Duodenal mucosa (tissue), 2 donors: ENCODE measurements around the gene E2F8.
A peak's percentile ranks its signal among the peaks of the same experiment; 100 is the strongest.

ENCODE experiments used
- H3K27ac ChIP-seq: one replicate; pipeline ENCODE4 v1.7.0; 2013; ENCODE audit warnings: low read depth, low read length
- H3K27me3 ChIP-seq, 2 donors: one replicate each; pipeline ENCODE4 v1.7.0; 2013; ENCODE audit warnings: low read length in 2 of 2, control low read depth in 1 of 2; ENCODE audit not compliant: insufficient read depth in 2 of 2, control insufficient read depth in 1 of 2
- H3K36me3 ChIP-seq, 2 donors: one replicate each; pipeline ENCODE4 v1.7.0; 2013; ENCODE audit warnings: low read length in 2 of 2, control low read depth in 1 of 2; ENCODE audit not compliant: insufficient read depth in 2 of 2, control insufficient read depth in 1 of 2
- H3K4me1 ChIP-seq, 2 donors: one replicate each; pipeline ENCODE4 v1.7.0; 2013; ENCODE audit warnings: low read length in 2 of 2, control low read depth in 1 of 2; ENCODE audit not compliant: insufficient read depth in 2 of 2, control insufficient read depth in 1 of 2
- H3K4me3 ChIP-seq, 2 donors: one replicate each; pipeline ENCODE4 v1.7.0; 2013; ENCODE audit warnings: low read length in 2 of 2, low read depth in 1 of 2
- H3K9ac ChIP-seq, 2 donors: one replicate each; pipeline ENCODE4 v1.7.0; 2013; ENCODE audit warnings: low read length in 2 of 2, low read depth in 1 of 2
- H3K9me3 ChIP-seq, 2 donors: one replicate each; pipeline ENCODE4 v1.7.0; 2013; ENCODE audit warnings: low read length in 2 of 2, control low read depth in 1 of 2; ENCODE audit not compliant: control insufficient read depth in 1 of 2

E2F8 gene, protein sequence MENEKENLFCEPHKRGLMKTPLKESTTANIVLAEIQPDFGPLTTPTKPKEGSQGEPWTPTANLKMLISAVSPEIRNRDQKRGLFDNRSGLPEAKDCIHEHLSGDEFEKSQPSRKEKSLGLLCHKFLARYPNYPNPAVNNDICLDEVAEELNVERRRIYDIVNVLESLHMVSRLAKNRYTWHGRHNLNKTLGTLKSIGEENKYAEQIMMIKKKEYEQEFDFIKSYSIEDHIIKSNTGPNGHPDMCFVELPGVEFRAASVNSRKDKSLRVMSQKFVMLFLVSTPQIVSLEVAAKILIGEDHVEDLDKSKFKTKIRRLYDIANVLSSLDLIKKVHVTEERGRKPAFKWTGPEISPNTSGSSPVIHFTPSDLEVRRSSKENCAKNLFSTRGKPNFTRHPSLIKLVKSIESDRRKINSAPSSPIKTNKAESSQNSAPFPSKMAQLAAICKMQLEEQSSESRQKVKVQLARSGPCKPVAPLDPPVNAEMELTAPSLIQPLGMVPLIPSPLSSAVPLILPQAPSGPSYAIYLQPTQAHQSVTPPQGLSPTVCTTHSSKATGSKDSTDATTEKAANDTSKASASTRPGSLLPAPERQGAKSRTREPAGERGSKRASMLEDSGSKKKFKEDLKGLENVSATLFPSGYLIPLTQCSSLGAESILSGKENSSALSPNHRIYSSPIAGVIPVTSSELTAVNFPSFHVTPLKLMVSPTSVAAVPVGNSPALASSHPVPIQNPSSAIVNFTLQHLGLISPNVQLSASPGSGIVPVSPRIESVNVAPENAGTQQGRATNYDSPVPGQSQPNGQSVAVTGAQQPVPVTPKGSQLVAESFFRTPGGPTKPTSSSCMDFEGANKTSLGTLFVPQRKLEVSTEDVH

DNA sequence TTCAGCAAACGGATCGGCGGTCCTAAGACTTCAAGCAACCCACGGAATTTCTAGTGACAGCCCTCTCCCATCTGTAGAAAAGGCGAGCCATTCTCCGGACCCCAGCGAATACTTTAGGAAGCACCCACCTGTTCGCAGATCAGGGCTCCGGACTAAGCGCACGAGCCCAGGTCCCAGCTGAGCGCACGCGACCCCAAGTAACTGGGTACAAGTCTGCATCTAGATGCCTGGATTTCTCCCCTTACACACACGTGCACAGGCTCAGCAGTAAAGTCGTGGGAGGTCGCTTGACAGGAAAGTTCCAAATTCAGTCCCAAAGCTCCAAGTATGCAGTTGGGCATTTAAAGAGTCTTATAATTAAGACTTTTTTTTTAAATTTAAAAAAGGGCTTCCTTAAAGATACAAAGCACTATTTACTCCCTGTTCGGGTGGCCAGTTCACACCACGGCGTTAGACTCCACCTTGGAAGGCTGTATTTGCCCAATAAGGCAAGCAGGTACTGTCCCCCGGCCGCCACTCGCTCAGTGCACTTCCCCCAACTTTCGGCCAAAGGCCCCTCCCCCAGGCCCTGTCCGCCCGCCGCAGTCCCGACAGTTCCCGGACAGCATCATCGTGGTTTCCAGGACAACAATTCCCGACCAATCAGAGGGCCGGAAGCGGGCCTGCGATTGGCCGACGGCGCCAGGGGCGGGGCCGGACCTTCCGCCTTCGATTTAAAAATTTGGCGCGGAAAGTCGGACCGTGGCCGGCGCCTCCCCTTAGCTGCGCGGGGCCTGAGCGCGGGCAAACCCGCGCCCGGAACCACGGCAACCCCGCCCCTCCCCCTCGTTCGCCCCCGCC is at the start of gene E2F8:
Gene E2F8, minus strand, starts transcription at position 526 of the 840 bp plus-strand sequence. CDS start 824 bp downstream, outside the sequence.
- H3K36me3 ChIP-seq: no peaks in the 10 kb centered on the region
- H3K9ac ChIP-seq: peak within 1 kb of the TSS; percentile 69
- peak within 1 kb of the TSS; percentile 82 to 86 for H3K4me3 ChIP-seq
- H3K27ac ChIP-seq: peak within 1 kb of the TSS; percentile 22
- H3K4me1 ChIP-seq: peaks cover 29 to 39% of the 10 kb centered on the region in 2 donors
- no peaks in the 10 kb centered on the region for H3K9me3 ChIP-seq
- peaks cover 6 to 10% of the 10 kb centered on the region in 2 donors for H3K27me3 ChIP-seq

DNA sequence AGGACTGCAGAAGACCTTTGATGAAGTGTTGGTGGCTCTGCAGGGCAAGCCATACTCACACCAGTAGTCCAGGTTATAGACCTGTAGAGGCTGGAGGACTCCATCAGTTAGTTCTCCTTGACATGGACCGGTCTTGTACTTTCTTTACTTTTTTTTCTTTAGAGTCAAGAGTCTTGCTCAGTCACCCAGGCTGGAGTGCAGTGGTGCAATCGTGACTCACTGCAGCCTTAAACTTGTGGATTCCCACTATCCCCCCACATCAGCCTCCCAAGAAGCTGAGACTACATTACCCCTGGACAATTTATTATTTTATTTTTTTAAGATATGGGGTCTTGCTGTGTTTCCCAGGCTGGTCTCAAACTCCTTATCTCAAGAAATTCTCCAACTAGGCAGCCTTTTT is 49.6 kb upstream of the E2F8 start:
- Histone ChIP-seq H3K9me3 (no peaks in the 10 kb centered on the region), H3K27me3 (no peaks in the 10 kb centered on the region), H3K4me1 (no peaks in the 10 kb centered on the region), H3K4me3 (no peak overlapping the region), H3K9ac (no peak overlapping the region), H3K27ac (no peak overlapping the region), H3K36me3 (no peaks in the 10 kb centered on the region)

DNA sequence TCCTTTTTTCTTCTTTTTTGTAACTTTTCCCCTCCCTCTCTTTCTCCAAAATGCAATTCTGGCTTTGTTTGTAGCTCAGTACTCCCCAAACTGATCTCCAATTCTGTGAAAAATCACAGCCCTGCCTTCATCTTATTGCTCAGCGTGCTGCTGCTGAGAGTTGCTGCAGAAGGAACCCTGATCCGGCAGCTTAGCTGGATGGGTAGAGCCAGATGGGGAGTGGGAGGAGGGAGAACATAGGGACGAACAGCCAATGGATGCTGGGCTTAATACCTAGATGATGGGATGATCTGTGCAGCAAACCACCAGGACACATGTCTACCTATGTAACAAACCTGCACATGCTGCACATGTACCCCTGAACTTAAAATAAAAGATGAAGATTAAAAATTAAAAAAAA is 47.5 kb upstream of the E2F8 start:
- Histone ChIP-seq H3K9ac (no peak overlapping the region), H3K4me3 (no peak overlapping the region), H3K4me1 (no peaks in the 10 kb centered on the region), H3K27ac (no peak overlapping the region), H3K36me3 (no peaks in the 10 kb centered on the region), H3K27me3 (peaks cover 0 to 5% of the 10 kb centered on the region in 2 donors), H3K9me3 (no peaks in the 10 kb centered on the region)

DNA sequence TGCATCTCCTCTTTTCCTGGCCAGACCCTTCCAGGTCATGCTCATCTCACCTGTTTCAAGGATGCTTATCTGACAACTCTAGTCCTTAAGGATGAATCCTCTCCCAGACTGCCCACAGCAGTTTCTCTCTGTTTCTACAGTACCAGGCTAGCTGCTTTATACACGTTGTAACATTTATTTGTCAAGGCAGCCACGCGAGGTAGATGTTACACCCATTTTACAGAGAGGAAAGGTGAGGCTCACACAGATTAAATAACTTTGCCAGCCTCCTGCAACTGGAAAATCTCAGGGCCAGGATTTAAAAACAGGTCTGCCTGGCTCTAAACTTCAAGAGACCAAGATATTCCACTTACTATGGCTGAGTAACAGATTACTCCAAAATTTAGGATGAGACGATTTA is 45.7 kb upstream of the E2F8 start:
- Histone ChIP-seq H3K9ac (no peak overlapping the region), H3K4me3 (no peak overlapping the region), H3K27ac (no peak overlapping the region), H3K4me1 (no peaks in the 10 kb centered on the region), H3K36me3 (no peaks in the 10 kb centered on the region), H3K27me3 (peaks cover 0 to 5% of the 10 kb centered on the region in 2 donors), H3K9me3 (no peaks in the 10 kb centered on the region)

DNA sequence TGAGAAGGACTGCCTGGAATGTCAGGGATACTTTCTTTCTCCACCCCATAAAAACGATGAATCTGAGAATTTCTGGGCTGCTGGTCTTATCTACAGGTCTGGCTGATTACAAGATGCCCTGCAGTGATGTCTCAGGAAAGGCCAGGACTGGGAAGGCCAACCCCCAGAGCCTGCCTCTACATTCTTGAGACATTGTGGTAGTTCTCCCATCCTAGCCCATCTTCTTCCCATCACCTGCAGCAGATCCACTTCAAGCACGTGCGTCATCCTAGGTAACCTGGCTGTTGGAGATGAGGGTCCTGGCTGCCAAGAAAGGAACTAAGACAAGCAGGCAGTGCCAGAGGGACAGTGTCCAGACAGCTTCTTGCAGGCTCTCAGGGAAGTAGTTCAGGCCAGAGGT is 44.1 kb upstream of the E2F8 start:
- Histone ChIP-seq H3K9me3 (no peaks in the 10 kb centered on the region), H3K9ac (no peak overlapping the region), H3K27ac (no peak overlapping the region), H3K36me3 (no peaks in the 10 kb centered on the region), H3K27me3 (peaks cover 0 to 5% of the 10 kb centered on the region in 2 donors), H3K4me3 (no peak overlapping the region), H3K4me1 (peaks cover 0 to 6% of the 10 kb centered on the region in 2 donors)

DNA sequence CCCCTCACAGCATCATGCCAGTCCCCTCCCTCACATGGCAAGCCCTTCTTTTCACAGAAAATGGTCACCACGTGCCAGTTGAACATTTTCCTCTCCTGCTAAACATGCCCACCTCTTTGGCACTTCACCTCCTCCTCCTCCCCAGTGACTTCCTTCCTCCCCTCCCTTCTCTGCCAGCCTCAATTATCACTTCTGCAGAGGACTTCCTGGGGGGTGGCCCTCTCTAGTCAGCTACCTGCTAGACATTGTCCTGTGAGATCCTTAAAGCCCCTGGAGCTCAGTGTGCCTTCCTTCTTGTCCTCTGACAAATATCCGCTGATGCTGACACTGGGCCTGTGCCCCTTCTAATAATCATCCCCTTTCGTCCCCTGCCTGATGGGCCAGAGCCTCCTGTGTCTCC is 43.2 kb upstream of the E2F8 start:
- no peak overlapping the region for H3K4me3 ChIP-seq
- H3K36me3 ChIP-seq: no peaks in the 10 kb centered on the region
- peaks cover 0 to 6% of the 10 kb centered on the region in 2 donors for H3K4me1 ChIP-seq
- no peaks in the 10 kb centered on the region for H3K9me3 ChIP-seq
- H3K27me3 ChIP-seq: peaks cover 0 to 5% of the 10 kb centered on the region in 2 donors
- no peak overlapping the region for H3K9ac ChIP-seq
- H3K27ac ChIP-seq: no peak overlapping the region

DNA sequence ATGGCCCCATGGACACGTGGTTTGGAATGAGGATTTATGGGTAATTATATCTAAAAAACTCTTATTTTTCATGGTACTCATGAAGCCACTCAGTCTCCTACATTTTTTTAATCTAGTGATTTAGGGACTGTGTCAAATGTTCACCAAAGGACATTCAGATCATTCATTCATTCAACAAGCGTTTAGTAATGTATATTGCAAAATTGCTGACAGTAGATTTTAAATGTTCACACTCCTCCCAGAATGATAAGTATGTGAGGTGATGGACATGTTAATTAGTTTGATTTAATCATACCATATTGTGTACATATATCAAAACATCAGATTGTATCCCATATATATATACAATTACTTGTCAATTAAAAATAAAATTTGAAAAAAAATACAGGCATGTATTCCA is 40.8 kb upstream of the E2F8 start:
- Histone ChIP-seq H3K9me3 (no peaks in the 10 kb centered on the region), H3K4me1 (peaks cover 0 to 10% of the 10 kb centered on the region in 2 donors), H3K9ac (no peak overlapping the region), H3K4me3 (no peak overlapping the region), H3K36me3 (no peaks in the 10 kb centered on the region), H3K27me3 (peaks cover 0 to 5% of the 10 kb centered on the region in 2 donors), H3K27ac (no peak overlapping the region)

DNA sequence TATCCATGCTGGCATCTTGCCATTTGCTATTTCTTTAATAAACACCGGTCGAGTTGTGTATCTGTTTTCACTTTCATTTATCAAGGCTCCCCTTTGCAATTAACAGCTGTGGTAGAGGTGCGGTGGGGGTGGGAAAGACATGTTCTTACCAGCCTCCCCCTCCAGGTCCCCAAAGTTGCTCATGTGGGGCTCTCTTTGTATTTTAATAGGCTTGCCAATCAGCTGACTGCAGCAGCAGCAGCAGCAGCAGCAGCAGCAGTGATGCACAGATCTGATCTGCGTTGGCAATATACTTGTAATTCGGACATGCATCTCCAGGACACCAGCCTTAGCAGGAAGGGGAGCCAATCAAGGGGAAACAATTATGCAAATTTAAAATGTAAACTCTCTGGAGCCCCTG is 40.3 kb upstream of the E2F8 start:
- no peaks in the 10 kb centered on the region for H3K9me3 ChIP-seq
- no peaks in the 10 kb centered on the region for H3K36me3 ChIP-seq

DNA sequence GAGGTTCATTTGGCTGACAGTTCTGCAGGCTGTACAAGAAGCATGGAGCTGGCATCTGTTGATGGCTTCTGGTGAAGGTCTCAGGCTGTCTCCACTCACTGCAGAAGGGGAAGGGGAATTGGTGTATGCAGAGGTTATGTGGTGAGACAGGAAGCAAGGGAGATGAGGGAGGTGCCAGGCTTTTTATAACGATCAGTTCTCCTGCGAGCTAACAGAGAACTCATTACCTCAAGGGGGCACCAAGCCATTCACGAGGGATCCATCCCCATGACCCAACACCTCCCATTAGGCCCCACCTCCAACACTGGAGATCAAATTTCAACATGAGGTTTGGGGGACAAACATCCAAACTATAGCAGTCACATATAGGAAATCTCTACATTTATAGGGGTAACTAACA is 38.7 kb upstream of the E2F8 start:
- Histone ChIP-seq H3K4me1 (peaks cover 0 to 10% of the 10 kb centered on the region in 2 donors), H3K27ac (no peak overlapping the region), H3K9ac (no peak overlapping the region), H3K27me3 (no peaks in the 10 kb centered on the region), H3K36me3 (no peaks in the 10 kb centered on the region), H3K4me3 (no peak overlapping the region), H3K9me3 (no peaks in the 10 kb centered on the region)

More for the DNA sequence above, 40.3 kb upstream of the E2F8 start:
- no peak overlapping the region for H3K27ac ChIP-seq
- H3K4me3 ChIP-seq: peak overlapping the region; percentile 23 to 52
- H3K27me3 ChIP-seq: peaks cover 0 to 5% of the 10 kb centered on the region in 2 donors
- H3K4me1 ChIP-seq: peaks cover 0 to 10% of the 10 kb centered on the region in 2 donors
- H3K9ac ChIP-seq: no peak overlapping the region
